ENCODE data around the gene CELSR3.

Gene CELSR3

DNA sequence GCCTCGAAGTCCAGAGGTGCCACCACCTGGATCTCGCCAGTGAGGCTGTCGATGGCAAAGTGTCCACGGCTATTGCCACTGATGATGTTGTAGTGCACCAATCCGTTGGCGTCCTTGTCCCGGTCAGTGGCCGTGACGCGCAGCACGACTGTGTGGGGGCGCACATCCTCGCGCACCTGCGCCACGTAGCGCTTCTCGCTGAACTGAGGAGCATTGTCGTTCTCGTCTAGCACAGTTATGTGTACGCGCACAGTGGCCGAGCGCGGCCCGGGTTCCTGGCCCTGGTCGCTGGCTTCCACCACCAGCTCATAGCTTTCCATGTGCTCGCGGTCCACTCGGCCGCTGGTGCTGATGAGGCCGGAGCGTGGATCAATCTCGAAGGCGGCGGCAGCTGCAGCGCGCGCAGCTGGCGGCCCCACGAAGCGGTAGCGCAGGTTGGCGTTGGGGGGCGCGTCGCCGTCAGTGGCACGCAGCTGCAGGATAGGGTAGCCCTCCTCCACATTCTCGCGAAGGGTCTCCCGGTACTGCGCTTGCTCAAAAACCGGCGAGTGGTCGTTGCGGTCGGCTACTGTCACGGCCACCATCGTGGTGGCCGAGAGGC, 1.8 kb downstream of the CELSR3 start:
- no peak overlapping the region for H3K4me3 ChIP-seq (ENCODE audit: insufficient read length, low read depth)

DNA sequence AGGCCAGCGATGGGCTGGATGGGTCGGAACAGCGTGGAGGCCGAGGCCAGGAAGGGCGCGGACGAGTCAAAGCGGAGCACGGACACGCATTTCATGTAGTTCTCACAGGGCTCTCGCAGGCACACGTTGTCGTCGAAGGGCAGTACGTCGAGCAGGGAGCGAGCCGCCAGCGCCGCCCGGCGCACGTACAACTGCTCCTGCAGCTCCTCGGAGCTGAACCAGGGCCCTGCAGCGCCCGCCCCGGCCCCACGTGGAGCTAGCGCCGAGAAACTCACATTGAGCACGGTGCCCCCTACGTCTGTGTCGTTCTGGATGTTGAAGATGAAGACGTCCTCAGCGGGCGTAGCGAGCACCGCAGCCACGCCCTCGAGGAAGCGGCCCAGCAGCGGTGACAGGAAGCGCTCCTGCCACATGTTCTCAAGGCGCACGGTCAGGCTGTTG, 5.8 kb downstream of the CELSR3 start:
- TF ChIP-seq YY1 (IDR thresholded peaks at IDR 0.05; ENCODE audit: insufficient read depth, insufficient read length) (no peak), SUZ12 (IDR thresholded peaks at IDR 0.05; ENCODE audit: extremely low read depth, insufficient read depth, insufficient read length) (no peak), ZNF274 (IDR thresholded peaks at IDR 0.05; ENCODE audit: low read depth, low read length) (no peak)
- Histone ChIP-seq H3K9me3 (ENCODE audit: insufficient read depth, low read length) (no peaks in the 10 kb centered on the region), H3K9ac (ENCODE audit: insufficient read length, low read depth) (peak overlapping the region; percentile 28), H3K4me3 (ENCODE audit: insufficient read length, low read depth) (no peak overlapping the region), H3K36me3 (ENCODE audit: insufficient read depth, insufficient read length, low read length) (peaks cover 57% of the 10 kb centered on the region), H3K27me3 (ENCODE audit: insufficient read depth, insufficient read length) (peaks cover 8% of the 10 kb centered on the region), H3K4me1 (ENCODE audit: insufficient read depth, insufficient read length) (peaks cover 10% of the 10 kb centered on the region)
- no peak for DNase-seq (ENCODE audit: low read depth, low spot score)

More for the DNA sequence above, 1.8 kb downstream of the CELSR3 start:
- TF ChIP-seq ZNF274 (IDR thresholded peaks at IDR 0.05; ENCODE audit: low read depth, low read length) (no peak), SUZ12 (IDR thresholded peaks at IDR 0.05; ENCODE audit: extremely low read depth, insufficient read depth, insufficient read length) (no peak), YY1 (IDR thresholded peaks at IDR 0.05; ENCODE audit: insufficient read depth, insufficient read length) (no peak)
- Histone ChIP-seq H3K9ac (ENCODE audit: insufficient read length, low read depth) (no peak overlapping the region), H3K27me3 (ENCODE audit: insufficient read depth, insufficient read length) (peaks cover 7% of the 10 kb centered on the region), H3K9me3 (ENCODE audit: insufficient read depth, low read length) (no peaks in the 10 kb centered on the region), H3K4me1 (ENCODE audit: insufficient read depth, insufficient read length) (peaks cover 13% of the 10 kb centered on the region), H3K36me3 (ENCODE audit: insufficient read depth, insufficient read length, low read length) (peaks cover 36% of the 10 kb centered on the region)
- DNase-seq (ENCODE audit: low read depth, low spot score) = no peak

DNA sequence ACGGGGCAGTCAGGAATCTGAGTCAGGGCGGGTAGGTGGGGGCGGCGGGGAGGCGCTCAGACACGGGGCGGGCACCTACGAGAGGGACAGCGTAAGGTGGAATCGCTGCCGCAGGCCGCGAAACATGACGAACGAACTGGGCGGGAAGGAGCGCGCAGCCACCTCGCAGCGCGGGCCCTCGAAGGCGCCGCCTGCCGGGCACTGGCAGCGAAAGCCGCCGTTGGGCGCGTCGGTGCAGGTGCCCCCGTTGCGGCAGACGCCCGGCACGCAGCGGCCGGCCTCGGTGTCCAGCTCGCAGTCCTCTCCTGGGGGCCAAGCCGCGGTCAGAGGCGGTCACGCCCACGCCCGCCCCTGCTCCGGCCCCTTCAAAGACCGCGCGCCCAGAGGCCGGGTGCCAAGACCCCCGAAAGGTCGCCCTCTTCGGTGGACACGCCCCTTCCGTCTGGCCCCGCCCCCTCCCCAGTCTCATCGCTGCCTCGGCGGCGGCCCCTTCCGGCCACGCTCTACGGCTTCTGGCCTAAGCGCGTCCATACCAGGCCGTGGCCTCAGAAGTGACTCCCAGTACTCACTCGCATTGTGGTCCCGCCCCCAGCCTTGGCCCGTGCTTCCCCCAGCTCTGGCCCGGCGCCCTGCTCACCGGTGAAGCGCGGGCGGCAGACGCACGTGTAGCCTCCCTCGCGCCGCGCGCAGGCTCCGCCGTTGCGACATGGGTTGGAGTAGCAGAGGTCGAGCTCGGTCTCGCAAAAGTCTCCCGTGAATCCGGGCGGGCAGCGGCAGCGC, 6.4 kb downstream of the CELSR3 start:
- H3K4me3 ChIP-seq (ENCODE audit: insufficient read length, low read depth) = no peak overlapping the region
- DNase-seq (ENCODE audit: low read depth, low spot score) = peak; percentile 68
- peaks cover 57% of the 10 kb centered on the region for H3K36me3 ChIP-seq (ENCODE audit: insufficient read depth, insufficient read length, low read length)
- H3K27me3 ChIP-seq (ENCODE audit: insufficient read depth, insufficient read length) = peaks cover 7% of the 10 kb centered on the region
- peaks cover 9% of the 10 kb centered on the region for H3K4me1 ChIP-seq (ENCODE audit: insufficient read depth, insufficient read length)
- TF ChIP-seq ZNF274 (IDR thresholded peaks at IDR 0.05; ENCODE audit: low read depth, low read length) = no peak
- no peak for TF ChIP-seq SUZ12 (IDR thresholded peaks at IDR 0.05; ENCODE audit: extremely low read depth, insufficient read depth, insufficient read length)
- no peak for TF ChIP-seq YY1 (IDR thresholded peaks at IDR 0.05; ENCODE audit: insufficient read depth, insufficient read length)
- H3K9me3 ChIP-seq (ENCODE audit: insufficient read depth, low read length) = no peaks in the 10 kb centered on the region
- H3K9ac ChIP-seq (ENCODE audit: insufficient read length, low read depth) = peak overlapping the region; percentile 28

DNA sequence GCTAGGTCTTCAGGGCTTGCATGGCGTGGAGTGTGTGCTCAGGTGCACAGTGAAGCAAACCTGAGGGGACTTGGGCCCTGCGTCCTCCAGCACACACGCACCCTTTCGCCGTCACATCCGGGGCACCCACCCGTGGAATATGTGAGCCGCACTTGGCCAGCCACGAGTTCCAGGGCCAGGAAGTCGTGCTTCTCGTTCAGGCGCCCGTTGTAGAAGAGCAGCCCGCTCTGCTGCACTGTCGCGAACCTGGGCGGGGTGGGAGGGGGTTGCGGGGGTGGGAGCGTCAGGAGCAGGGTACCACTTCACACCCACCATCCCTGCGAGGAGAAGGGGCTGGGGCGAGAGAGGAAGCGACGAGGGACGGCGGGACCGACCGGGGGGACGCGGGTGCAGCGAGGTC, 7.1 kb downstream of the CELSR3 start:
- no peak for DNase-seq (ENCODE audit: low read depth, low spot score)
- TF ChIP-seq SUZ12 (IDR thresholded peaks at IDR 0.05; ENCODE audit: extremely low read depth, insufficient read depth, insufficient read length) (no peak), ZNF274 (IDR thresholded peaks at IDR 0.05; ENCODE audit: low read depth, low read length) (no peak), YY1 (IDR thresholded peaks at IDR 0.05; ENCODE audit: insufficient read depth, insufficient read length) (no peak)
- H3K4me3 ChIP-seq (ENCODE audit: insufficient read length, low read depth) = no peak overlapping the region
- H3K27me3 ChIP-seq (ENCODE audit: insufficient read depth, insufficient read length) = peaks cover 7% of the 10 kb centered on the region
- peaks cover 52% of the 10 kb centered on the region for H3K36me3 ChIP-seq (ENCODE audit: insufficient read depth, insufficient read length, low read length)
- H3K9me3 ChIP-seq (ENCODE audit: insufficient read depth, low read length) = no peaks in the 10 kb centered on the region
- H3K4me1 ChIP-seq (ENCODE audit: insufficient read depth, insufficient read length) = peaks cover 7% of the 10 kb centered on the region
- no peak overlapping the region for H3K9ac ChIP-seq (ENCODE audit: insufficient read length, low read depth)

DNA sequence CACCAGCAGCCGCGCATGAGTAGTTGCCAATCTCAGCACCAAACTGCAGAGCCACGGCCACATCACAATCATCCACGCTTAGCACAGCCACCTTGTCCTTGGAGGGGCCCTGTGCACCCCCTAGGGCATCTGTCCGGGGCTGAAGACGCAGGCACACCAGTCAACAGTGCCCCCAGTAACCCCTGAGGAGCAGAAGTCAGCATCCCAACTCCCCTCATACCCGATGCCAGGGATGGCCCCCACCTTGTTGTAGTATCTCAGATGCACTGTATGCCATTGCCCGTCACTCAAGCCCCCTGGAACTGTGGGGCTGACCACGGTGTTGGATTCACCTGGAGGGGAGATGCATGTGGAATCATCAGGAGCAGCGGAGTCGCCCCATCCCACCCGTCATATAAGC, 7.6 kb downstream of the CELSR3 start:
- TF ChIP-seq SUZ12 (IDR thresholded peaks at IDR 0.05; ENCODE audit: extremely low read depth, insufficient read depth, insufficient read length) (no peak), ZNF274 (IDR thresholded peaks at IDR 0.05; ENCODE audit: low read depth, low read length) (no peak), YY1 (IDR thresholded peaks at IDR 0.05; ENCODE audit: insufficient read depth, insufficient read length) (no peak)
- Histone ChIP-seq H3K36me3 (ENCODE audit: insufficient read depth, insufficient read length, low read length) (peaks cover 48% of the 10 kb centered on the region), H3K9ac (ENCODE audit: insufficient read length, low read depth) (no peak overlapping the region), H3K27me3 (ENCODE audit: insufficient read depth, insufficient read length) (peaks cover 7% of the 10 kb centered on the region), H3K9me3 (ENCODE audit: insufficient read depth, low read length) (no peaks in the 10 kb centered on the region), H3K4me3 (ENCODE audit: insufficient read length, low read depth) (no peak overlapping the region), H3K4me1 (ENCODE audit: insufficient read depth, insufficient read length) (peaks cover 7% of the 10 kb centered on the region)
- no peak for DNase-seq (ENCODE audit: low read depth, low spot score)

DNA sequence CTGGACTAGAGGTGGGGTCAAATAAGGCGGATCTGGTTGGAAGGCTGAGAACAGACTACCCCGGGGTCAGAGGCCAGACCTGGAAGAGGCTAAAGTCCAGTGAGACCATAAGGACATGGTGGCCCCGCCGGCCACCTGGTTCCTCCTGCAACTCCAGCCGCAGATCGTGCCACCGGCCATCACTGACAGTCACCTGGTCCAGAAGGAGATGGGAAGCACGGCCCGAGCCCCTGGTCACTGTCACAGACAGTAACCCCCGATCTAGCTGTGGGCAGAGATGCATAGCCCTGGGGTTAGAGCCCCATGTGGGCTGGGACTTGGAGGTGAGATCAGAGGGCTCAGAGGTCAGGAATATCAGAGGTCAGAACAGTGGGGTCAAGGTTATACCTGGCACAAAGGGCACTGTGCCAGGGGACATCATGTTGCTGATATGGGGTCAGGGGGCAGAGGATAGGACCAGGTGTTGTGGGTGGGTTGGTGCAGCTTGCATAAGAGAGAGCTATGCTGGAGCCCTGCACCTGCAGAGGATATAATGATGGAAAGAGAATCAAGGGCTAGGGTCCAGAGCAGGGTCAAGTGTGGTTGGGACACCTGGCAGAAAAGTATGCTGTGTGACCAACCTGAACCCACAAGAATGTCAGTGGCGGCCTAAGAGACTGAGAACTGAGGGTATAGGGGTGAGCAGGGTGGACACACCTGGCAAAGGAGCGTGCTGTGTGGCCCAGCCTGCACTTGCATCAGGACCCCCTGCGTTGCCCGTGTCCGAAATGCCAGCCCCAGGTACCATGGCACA, 9.6 kb downstream of the CELSR3 start:
- H3K36me3 ChIP-seq (ENCODE audit: insufficient read depth, insufficient read length, low read length) = peaks cover 34% of the 10 kb centered on the region
- peaks cover 7% of the 10 kb centered on the region for H3K4me1 ChIP-seq (ENCODE audit: insufficient read depth, insufficient read length)
- no peak overlapping the region for H3K9ac ChIP-seq (ENCODE audit: insufficient read length, low read depth)
- TF ChIP-seq SUZ12 (IDR thresholded peaks at IDR 0.05; ENCODE audit: extremely low read depth, insufficient read depth, insufficient read length) = no peak
- TF ChIP-seq ZNF274 (IDR thresholded peaks at IDR 0.05; ENCODE audit: low read depth, low read length) = no peak
- no peak for TF ChIP-seq YY1 (IDR thresholded peaks at IDR 0.05; ENCODE audit: insufficient read depth, insufficient read length)
- H3K4me3 ChIP-seq (ENCODE audit: insufficient read length, low read depth) = no peak overlapping the region
- peaks cover 7% of the 10 kb centered on the region for H3K27me3 ChIP-seq (ENCODE audit: insufficient read depth, insufficient read length)
- DNase-seq (ENCODE audit: low read depth, low spot score) = no peak
- H3K9me3 ChIP-seq (ENCODE audit: insufficient read depth, low read length) = no peaks in the 10 kb centered on the region

Measured in NT2/D1 (cell line).